Choroid plexus epithelial cell (primary cell): ENCODE data around the gene MTNR1A.

Experiments used
- DNase-seq: peaks from one replicate; pipeline ENCODE4 v3.0.0-alpha.2; 2010; ENCODE audit warnings: low read depth
- H3K4me3 ChIP-seq: 2 replicates; pipeline ENCODE4 v1.5.1; 2011; ENCODE audit warnings: low read depth, mild to moderate bottlenecking, control low read depth, low read length, moderate library complexity
- TF ChIP-seq, protein P1 (sequence below): conservative IDR thresholded peaks from 2 replicates; pipeline ENCODE4 v1.5.1; 2011; ENCODE audit warnings: low read depth, mild to moderate bottlenecking, control low read depth, inconsistent platforms, low read length, moderate library complexity

Gene MTNR1A

GRCh38 chr4:186553717-186554116 is 1.6 kb downstream of the MTNR1A start:
- no peak overlapping the region for H3K4me3 ChIP-seq
- TF ChIP-seq, protein P1, sequence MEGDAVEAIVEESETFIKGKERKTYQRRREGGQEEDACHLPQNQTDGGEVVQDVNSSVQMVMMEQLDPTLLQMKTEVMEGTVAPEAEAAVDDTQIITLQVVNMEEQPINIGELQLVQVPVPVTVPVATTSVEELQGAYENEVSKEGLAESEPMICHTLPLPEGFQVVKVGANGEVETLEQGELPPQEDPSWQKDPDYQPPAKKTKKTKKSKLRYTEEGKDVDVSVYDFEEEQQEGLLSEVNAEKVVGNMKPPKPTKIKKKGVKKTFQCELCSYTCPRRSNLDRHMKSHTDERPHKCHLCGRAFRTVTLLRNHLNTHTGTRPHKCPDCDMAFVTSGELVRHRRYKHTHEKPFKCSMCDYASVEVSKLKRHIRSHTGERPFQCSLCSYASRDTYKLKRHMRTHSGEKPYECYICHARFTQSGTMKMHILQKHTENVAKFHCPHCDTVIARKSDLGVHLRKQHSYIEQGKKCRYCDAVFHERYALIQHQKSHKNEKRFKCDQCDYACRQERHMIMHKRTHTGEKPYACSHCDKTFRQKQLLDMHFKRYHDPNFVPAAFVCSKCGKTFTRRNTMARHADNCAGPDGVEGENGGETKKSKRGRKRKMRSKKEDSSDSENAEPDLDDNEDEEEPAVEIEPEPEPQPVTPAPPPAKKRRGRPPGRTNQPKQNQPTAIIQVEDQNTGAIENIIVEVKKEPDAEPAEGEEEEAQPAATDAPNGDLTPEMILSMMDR, result no peak
- DNase-seq, result no peak

GRCh38 chr4:186551849-186552248 is 3.5 kb downstream of the MTNR1A start:
- TF ChIP-seq, protein P1, result no peak
- DNase-seq, result no peak
- H3K4me3 ChIP-seq, result no peak overlapping the region

DNA sequence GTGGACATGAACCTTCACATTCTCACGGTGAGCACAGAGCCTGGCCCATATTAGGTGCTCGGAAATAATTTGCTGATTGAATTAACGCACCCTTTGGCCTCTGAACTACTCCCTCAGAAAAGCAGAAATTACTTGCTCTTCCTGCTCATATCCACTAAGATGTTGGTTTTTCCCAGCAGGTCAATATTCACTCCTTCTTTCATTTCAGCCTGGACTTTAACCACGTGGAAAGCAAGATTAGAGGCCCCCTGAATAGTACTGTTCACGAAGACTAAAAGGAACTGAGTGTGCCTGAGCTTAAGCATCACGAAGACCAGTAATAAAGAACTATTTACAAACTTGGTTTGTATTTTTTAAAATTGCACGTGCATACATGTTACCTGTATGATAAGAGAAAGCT is 9.9 kb downstream of the MTNR1A start:
- TF ChIP-seq, protein P1, result no peak
- H3K4me3 ChIP-seq, result no peak overlapping the region
- no peak for DNase-seq

- no peak overlapping the region for H3K4me3 ChIP-seq
- TF ChIP-seq, protein P1, result no peak
- no peak for DNase-seq
Observed at GRCh38 chr4:186543206-186543605, 12.2 kb downstream of the MTNR1A start.

- no peak overlapping the region for H3K4me3 ChIP-seq
- no peak for DNase-seq
- TF ChIP-seq, protein P1, result no peak
Observed at GRCh38 chr4:186541801-186542200, 13.6 kb downstream of the MTNR1A start.

DNA sequence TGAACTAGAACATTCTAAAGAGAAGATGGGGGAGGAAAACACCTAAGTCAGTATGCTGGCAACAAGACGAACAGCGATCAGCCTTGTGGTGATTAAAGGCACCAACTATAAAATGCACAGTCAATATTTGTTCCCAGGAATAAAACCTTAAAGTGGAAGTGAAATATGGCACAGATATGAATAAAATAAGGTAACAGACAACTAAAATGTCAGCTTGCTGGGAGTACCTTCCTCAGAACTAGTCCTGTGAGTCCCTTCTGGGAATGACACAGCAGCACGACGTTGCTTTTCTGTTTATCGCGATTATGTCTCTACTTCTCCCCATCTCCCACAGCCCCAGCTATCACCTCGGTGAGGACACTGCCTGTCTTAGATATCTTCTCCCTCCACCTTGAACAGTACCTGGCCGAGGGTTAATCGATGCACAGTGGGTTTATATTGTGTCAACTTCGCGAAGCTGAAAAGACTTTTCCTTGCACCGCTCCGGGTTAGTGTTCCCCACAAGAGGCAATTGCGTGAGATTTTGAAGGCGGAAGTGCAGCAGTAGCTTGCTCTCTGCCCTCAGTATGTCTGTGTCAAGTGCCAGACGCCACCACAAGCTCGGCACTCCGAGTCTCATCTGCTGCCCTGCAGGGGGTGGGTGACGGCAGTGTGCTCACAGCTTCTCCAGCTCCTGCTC is 17.4 kb downstream of the MTNR1A start:
- TF ChIP-seq, protein P1, result no peak
- H3K4me3 ChIP-seq, result no peak overlapping the region

GRCh38 chr4:186536285-186536684 is 19.1 kb downstream of the MTNR1A start:
- H3K4me3 ChIP-seq, result no peak overlapping the region
- TF ChIP-seq, protein P1, result no peak
- DNase-seq, result no peak

More for the DNA sequence above, 17.4 kb downstream of the MTNR1A start:
- DNase-seq, result no peak
